ENCODE data around the gene SPATA31C1. TPM values are rescaled to one million over a fixed set of nuclear protein-coding genes. Genes with fewer than 3 reads are reported as not detected.

SPATA31C1 gene
- total and polyA plus RNA-seq, 2 of the 13 experiments (the other 11 are each of a cell fraction or from before 2014, with no cell fraction given): not detected

GRCh38 chr9:87884578-87885459, 32.9 kb upstream of the SPATA31C1 start (continued):
- TF ChIP-seq ZNF772 (CRISPR knock-in tag; IDR thresholded peaks at IDR 0.05) (no peak), ATF7-NPFF (CRISPR knock-in tag; IDR thresholded peaks at IDR 0.05; ENCODE audit: low read depth) (no peak), GABPB1 (CRISPR knock-in tag; IDR thresholded peaks at IDR 0.05) (no peak), SOX13 (IDR thresholded peaks at IDR 0.05) (no peak), SOX13 (CRISPR knock-in tag; conservative IDR thresholded peaks at IDR 0.05 in 1 of 2, IDR thresholded peaks at IDR 0.05 in 1 of 2) (no peak), HES4 (CRISPR knock-in tag; IDR thresholded peaks at IDR 0.05; ENCODE audit: borderline replicate concordance) (no peak), TBL1XR1 (IDR thresholded peaks at IDR 0.05; ENCODE audit: borderline replicate concordance, low read length, partially characterized antibody) (no peak)

DNA sequence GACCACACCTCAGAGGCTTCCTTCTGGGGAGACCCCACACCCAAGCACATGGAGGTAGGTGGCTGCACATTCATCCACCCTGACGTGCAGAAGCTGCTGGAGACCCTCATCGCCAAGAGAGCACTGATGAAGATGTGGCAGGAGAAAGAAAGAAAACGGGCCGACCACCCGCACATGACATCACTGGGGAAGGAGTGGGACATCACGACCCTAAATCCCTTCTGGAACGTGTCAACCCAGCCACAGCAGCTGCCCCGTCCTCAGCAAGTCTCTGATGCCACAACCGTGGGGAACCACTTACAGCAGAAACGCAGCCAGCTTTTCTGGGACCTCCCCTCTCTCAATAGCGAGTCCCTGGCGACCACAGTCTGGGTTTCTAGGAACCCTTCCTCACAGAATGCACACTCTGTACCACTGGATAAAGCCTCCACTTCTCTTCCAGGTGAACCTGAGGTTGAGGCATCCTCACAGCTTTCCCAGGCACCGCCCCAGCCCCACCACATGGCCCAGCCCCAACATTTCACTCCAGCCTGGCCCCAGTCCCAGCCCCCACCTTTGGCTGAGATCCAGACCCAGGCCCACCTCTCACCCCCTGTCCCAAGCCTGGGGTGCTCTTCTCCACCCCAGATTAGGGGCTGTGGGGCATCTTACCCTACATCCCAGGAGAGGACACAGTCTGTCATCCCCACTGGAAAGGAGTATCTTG, 32.1 kb upstream of the SPATA31C1 start:
- Histone ChIP-seq H3K9ac (ENCODE audit: insufficient read depth, low read depth, low read length) (no peak overlapping the region), H3K4me2 (ENCODE audit: low read depth, low read length) (no peak overlapping the region), H3K27me3 (ENCODE audit: control insufficient read depth in 1 of 2, insufficient read depth in 2 of 2, low read length in 2 of 2) (peaks cover 6 to 50% of the 10 kb centered on the region in 2 experiments; a peak in 4 of 5 replicates), H3K4me3 (replicated peaks in 1 of 3; ENCODE audit: insufficient read depth in 1 of 3, low read depth in 2 of 3, low read length in 3 of 3) (no peak overlapping the region), H3K36me3 (replicated peaks in 1 of 2; ENCODE audit: control insufficient read depth in 1 of 2, insufficient read depth in 2 of 2, low read length in 2 of 2) (no peaks in the 10 kb centered on the region), H3K79me2 (ENCODE audit: insufficient read depth, low read length) (no peaks in the 10 kb centered on the region), H2AFZ (ENCODE audit: low read length) (no peak overlapping the region), H3K27ac (ENCODE audit: extremely low read length, insufficient read depth, low read length) (no peak overlapping the region), H3K4me1 (ENCODE audit: insufficient read depth, low read length) (no peaks in the 10 kb centered on the region), H4K20me1 (ENCODE audit: insufficient read depth, low read length) (no peaks in the 10 kb centered on the region), H3K9me3 (ENCODE audit: low read length) (no peaks in the 10 kb centered on the region)
- ATAC-seq: no peak
- BruUV-seq (replicated peaks): no TSS peak
- WGBS (ENCODE audit: low lambda C conversion rate): 36% methylated on average over 12 of the region's 13 CpGs
- intact Hi-C loops (cut with micrococcal nuclease; ENCODE audit: unreplicated experiment) (no loop called here), in situ Hi-C loops (cut with HindIII; ENCODE audit: extremely low pct_ligation_motif_present, low pct_unique_long_range_greater_than_20kb) (no loop called here)
- no peak for DNase-seq (ENCODE audit: low spot score)
- CTCF ChIA-PET (ENCODE audit: low intra/inter-chr PET ratio, low total read pairs): no interaction called here
- POLR2A ChIA-PET: no interaction called here
- no peak for FAIRE-seq
- TF ChIP-seq ZNF546 (CRISPR knock-in tag; conservative IDR thresholded peaks at IDR 0.05) (no peak), ZNF263 (CRISPR knock-in tag; IDR thresholded peaks at IDR 0.05) (no peak), ZNF577 (CRISPR knock-in tag; IDR thresholded peaks at IDR 0.05; ENCODE audit: borderline replicate concordance, low read depth) (no peak), ZGPAT (CRISPR knock-in tag; IDR thresholded peaks at IDR 0.05) (no peak), ZNF138 (CRISPR knock-in tag; IDR thresholded peaks at IDR 0.05; ENCODE audit: low read depth) (no peak), ZNF232 (CRISPR knock-in tag; IDR thresholded peaks at IDR 0.05; ENCODE audit: borderline replicate concordance) (no peak), ZNF556 (CRISPR knock-in tag; IDR thresholded peaks at IDR 0.05; ENCODE audit: borderline replicate concordance) (no peak), ZNF619 (CRISPR knock-in tag; IDR thresholded peaks at IDR 0.05) (no peak)
- TF ChIP-seq, protein P1, sequence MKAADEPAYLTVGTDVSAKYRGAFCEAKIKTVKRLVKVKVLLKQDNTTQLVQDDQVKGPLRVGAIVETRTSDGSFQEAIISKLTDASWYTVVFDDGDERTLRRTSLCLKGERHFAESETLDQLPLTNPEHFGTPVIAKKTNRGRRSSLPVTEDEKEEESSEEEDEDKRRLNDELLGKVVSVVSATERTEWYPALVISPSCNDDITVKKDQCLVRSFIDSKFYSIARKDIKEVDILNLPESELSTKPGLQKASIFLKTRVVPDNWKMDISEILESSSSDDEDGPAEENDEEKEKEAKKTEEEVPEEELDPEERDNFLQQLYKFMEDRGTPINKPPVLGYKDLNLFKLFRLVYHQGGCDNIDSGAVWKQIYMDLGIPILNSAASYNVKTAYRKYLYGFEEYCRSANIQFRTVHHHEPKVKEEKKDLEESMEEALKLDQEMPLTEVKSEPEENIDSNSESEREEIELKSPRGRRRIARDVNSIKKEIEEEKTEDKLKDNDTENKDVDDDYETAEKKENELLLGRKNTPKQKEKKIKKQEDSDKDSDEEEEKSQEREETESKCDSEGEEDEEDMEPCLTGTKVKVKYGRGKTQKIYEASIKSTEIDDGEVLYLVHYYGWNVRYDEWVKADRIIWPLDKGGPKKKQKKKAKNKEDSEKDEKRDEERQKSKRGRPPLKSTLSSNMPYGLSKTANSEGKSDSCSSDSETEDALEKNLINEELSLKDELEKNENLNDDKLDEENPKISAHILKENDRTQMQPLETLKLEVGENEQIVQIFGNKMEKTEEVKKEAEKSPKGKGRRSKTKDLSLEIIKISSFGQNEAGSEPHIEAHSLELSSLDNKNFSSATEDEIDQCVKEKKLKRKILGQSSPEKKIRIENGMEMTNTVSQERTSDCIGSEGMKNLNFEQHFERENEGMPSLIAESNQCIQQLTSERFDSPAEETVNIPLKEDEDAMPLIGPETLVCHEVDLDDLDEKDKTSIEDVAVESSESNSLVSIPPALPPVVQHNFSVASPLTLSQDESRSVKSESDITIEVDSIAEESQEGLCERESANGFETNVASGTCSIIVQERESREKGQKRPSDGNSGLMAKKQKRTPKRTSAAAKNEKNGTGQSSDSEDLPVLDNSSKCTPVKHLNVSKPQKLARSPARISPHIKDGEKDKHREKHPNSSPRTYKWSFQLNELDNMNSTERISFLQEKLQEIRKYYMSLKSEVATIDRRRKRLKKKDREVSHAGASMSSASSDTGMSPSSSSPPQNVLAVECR (CRISPR knock-in tag; IDR thresholded peaks at IDR 0.05; ENCODE audit: borderline replicate concordance): no peak
